ENCODE data around the gene LYL1. TPM values are rescaled to one million over a fixed set of nuclear protein-coding genes. Genes with fewer than 3 reads are reported as not detected.
A peak's percentile ranks its signal among the peaks of the same experiment; 100 is the strongest.

LYL1 gene
- total and polyA plus RNA-seq, 2 of the 13 experiments (the other 11 are each of a cell fraction or from before 2014, with no cell fraction given), result 0.75 to 0.92 TPM

DNA sequence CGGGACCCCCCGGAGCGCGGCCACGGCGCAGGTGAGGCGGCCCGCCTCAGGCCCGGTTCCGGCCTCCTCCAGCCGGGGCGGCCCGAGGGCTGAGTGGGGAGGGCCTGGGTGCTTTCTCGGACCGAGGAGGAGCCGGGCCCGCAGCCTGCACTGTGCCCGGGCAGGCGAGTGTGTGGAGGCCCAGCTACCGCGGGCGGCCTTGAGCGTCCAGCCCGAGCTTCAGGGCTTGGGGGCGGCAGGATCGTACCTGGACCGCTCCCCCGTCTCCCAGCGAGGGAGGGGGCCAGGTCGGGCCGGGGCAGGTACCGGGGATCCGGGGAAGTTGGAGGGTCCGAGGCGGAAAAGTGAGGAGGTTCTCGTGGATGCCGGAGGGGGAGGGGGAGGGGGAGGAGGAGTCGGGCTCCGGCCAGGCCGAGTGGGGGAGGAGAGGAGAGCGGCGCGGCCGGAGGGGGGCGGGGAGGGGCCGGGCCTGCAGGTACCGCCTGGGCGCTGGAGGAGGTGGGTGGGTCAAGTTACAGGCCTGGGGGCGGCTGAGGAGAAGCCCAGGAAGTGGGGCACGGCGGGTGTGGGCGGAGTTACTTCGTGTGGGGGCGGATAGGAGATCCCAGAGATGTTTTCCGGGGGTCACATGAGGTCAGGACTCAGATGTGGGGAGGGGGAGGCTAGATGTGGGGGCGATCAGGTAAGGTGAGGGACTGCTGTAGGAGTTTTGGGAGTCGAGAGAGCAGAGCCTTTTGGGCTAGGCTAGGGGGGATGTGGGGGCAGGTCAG lies 16.0 kb upstream of the LYL1 start (continued):
- TF ChIP-seq, protein P1, sequence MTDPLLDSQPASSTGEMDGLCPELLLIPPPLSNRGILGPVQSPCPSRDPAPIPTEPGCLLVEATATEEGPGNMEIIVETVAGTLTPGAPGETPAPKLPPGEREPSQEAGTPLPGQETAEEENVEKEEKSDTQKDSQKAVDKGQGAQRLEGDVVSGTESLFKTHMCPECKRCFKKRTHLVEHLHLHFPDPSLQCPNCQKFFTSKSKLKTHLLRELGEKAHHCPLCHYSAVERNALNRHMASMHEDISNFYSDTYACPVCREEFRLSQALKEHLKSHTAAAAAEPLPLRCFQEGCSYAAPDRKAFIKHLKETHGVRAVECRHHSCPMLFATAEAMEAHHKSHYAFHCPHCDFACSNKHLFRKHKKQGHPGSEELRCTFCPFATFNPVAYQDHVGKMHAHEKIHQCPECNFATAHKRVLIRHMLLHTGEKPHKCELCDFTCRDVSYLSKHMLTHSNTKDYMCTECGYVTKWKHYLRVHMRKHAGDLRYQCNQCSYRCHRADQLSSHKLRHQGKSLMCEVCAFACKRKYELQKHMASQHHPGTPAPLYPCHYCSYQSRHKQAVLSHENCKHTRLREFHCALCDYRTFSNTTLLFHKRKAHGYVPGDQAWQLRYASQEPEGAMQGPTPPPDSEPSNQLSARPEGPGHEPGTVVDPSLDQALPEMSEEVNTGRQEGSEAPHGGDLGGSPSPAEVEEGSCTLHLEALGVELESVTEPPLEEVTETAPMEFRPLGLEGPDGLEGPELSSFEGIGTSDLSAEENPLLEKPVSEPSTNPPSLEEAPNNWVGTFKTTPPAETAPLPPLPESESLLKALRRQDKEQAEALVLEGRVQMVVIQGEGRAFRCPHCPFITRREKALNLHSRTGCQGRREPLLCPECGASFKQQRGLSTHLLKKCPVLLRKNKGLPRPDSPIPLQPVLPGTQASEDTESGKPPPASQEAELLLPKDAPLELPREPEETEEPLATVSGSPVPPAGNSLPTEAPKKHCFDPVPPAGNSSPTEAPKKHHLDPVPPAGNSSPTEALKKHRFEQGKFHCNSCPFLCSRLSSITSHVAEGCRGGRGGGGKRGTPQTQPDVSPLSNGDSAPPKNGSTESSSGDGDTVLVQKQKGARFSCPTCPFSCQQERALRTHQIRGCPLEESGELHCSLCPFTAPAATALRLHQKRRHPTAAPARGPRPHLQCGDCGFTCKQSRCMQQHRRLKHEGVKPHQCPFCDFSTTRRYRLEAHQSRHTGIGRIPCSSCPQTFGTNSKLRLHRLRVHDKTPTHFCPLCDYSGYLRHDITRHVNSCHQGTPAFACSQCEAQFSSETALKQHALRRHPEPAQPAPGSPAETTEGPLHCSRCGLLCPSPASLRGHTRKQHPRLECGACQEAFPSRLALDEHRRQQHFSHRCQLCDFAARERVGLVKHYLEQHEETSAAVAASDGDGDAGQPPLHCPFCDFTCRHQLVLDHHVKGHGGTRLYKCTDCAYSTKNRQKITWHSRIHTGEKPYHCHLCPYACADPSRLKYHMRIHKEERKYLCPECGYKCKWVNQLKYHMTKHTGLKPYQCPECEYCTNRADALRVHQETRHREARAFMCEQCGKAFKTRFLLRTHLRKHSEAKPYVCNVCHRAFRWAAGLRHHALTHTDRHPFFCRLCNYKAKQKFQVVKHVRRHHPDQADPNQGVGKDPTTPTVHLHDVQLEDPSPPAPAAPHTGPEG (CRISPR knock-in tag; IDR thresholded peaks at IDR 0.05), result 0 out of 2 replicates have a peak, but pooled peaks have one; percentile 11
- TF ChIP-seq HOXA5 (CRISPR knock-in tag; IDR thresholded peaks at IDR 0.05) (peak; percentile 40; the same call in 1 of the 2 replicates), SIX4 (CRISPR knock-in tag; IDR thresholded peaks at IDR 0.05) (peak; percentile 81), SRSF9 (IDR thresholded peaks at IDR 0.05; ENCODE audit: borderline replicate concordance, insufficient read depth, low read depth, low read length, poor library complexity, severe bottlenecking) (no peak), ZZZ3 (CRISPR knock-in tag; IDR thresholded peaks at IDR 0.05; ENCODE audit: borderline replicate concordance) (no peak), ZNF672 (CRISPR knock-in tag; IDR thresholded peaks at IDR 0.05) (no peak)
- TF ChIP-seq, protein P2, sequence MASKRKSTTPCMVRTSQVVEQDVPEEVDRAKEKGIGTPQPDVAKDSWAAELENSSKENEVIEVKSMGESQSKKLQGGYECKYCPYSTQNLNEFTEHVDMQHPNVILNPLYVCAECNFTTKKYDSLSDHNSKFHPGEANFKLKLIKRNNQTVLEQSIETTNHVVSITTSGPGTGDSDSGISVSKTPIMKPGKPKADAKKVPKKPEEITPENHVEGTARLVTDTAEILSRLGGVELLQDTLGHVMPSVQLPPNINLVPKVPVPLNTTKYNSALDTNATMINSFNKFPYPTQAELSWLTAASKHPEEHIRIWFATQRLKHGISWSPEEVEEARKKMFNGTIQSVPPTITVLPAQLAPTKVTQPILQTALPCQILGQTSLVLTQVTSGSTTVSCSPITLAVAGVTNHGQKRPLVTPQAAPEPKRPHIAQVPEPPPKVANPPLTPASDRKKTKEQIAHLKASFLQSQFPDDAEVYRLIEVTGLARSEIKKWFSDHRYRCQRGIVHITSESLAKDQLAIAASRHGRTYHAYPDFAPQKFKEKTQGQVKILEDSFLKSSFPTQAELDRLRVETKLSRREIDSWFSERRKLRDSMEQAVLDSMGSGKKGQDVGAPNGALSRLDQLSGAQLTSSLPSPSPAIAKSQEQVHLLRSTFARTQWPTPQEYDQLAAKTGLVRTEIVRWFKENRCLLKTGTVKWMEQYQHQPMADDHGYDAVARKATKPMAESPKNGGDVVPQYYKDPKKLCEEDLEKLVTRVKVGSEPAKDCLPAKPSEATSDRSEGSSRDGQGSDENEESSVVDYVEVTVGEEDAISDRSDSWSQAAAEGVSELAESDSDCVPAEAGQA (IDR thresholded peaks at IDR 0.05; ENCODE audit: low read depth), result no peak
- TF ChIP-seq, protein P2 (CRISPR knock-in tag; IDR thresholded peaks at IDR 0.05; ENCODE audit: borderline replicate concordance), result 0 out of 2 replicates have a peak, but pooled peaks have one; percentile 47
- TF ChIP-seq, protein P3, sequence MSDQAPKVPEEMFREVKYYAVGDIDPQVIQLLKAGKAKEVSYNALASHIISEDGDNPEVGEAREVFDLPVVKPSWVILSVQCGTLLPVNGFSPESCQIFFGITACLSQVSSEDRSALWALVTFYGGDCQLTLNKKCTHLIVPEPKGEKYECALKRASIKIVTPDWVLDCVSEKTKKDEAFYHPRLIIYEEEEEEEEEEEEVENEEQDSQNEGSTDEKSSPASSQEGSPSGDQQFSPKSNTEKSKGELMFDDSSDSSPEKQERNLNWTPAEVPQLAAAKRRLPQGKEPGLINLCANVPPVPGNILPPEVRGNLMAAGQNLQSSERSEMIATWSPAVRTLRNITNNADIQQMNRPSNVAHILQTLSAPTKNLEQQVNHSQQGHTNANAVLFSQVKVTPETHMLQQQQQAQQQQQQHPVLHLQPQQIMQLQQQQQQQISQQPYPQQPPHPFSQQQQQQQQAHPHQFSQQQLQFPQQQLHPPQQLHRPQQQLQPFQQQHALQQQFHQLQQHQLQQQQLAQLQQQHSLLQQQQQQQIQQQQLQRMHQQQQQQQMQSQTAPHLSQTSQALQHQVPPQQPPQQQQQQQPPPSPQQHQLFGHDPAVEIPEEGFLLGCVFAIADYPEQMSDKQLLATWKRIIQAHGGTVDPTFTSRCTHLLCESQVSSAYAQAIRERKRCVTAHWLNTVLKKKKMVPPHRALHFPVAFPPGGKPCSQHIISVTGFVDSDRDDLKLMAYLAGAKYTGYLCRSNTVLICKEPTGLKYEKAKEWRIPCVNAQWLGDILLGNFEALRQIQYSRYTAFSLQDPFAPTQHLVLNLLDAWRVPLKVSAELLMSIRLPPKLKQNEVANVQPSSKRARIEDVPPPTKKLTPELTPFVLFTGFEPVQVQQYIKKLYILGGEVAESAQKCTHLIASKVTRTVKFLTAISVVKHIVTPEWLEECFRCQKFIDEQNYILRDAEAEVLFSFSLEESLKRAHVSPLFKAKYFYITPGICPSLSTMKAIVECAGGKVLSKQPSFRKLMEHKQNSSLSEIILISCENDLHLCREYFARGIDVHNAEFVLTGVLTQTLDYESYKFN (CRISPR knock-in tag; conservative IDR thresholded peaks at IDR 0.05), result peak; percentile 48; the same call in 1 of the 2 replicates
